GM19452 (cell line): Measurements from ENCODE around the gene DCAF10.
"Not testable (repeated sequence)": the region's sequence is repeated elsewhere in the genome, so short reads cannot be mapped to it uniquely, and the experiment has no call there.

ENCODE experiments used
- ATAC-seq: cut with Tn5 transposase; IDR thresholded peaks from one replicate; pipeline ENCODE4 v1.9.1; 2021; ENCODE audit not compliant: unreplicated experiment

Gene DCAF10

DNA sequence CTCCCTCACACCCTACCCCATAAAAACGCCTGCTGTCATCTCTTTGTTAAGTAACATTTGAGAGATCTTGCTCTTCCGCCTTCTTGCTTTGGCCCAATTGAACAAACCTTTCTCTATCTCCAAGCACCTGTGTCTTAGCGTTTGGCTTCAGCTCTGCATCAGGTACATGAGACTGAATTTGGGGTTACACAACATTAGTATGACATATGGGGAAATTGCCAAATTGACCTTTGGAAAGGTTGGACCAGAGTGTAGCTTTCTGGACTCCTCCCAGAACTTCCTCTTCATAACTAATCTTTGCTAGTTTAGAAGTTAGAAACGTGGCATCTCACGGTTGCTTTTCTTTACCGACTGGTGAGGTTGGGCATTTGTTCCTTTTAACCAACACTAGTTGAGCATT lies 12.3 kb upstream of the DCAF10 start:
- ATAC-seq: no peak

- no peak for ATAC-seq
These were observed 10.5 kb upstream of the DCAF10 start for GRCh38 chr9:37790096-37790495.

DNA sequence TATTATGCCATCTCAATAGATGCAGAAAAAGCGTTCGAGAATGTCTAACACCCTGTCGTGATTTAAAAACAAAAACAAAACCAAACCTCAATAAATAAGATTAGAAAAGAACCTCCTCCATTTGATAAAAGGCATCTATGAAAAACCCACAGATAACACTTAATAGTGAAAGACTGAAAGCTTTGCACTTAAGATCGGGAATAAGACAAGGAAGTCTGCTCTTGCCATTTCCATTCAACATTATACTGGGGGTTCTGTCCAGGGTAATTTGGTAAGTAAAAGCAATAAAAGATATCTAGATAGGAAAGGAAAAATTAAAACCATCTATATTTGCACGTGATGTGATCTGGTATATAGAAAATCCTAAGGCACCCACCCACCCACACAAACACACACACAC lies 8.5 kb upstream of the DCAF10 start:
- ATAC-seq: no peak

DNA sequence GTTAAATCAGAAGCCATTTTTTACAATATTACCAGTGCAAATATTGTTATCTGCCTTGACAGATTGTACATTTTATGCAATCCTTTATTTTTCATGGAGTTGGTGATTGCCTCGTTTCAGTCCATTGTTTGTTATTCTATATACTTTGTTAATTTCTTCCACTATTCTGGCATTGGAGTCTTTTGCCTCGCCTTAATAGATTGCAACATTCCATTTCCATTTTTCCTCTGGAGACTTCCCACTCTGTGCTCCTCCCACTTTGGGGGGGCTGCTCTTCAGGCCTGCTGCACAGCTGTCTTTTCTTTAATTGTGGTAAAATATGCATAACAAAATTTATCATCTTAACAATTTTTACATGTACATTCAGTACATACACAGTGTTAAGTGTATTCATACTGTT lies 4.4 kb upstream of the DCAF10 start:
- no peak for ATAC-seq

DNA sequence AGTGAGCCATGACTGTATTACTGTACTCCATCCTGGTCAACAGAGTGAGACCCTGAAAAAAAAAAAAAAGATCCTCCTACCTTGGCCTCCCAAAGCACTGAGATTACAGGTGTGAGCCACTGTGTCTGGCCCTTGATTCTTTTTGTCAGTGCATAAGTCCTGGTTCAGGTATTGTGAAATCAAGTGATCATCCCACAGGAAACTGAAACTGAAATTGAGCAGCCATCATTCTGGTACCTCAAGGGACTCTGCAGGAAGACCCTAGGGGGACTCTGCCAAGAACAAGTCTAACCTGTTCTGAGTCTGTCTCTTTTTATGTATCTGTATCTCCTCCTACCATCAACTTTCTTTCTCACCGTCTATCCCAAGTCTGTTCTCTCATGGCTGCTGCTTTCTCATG lies 1.9 kb upstream of the DCAF10 start:
- ATAC-seq: no peak

DNA sequence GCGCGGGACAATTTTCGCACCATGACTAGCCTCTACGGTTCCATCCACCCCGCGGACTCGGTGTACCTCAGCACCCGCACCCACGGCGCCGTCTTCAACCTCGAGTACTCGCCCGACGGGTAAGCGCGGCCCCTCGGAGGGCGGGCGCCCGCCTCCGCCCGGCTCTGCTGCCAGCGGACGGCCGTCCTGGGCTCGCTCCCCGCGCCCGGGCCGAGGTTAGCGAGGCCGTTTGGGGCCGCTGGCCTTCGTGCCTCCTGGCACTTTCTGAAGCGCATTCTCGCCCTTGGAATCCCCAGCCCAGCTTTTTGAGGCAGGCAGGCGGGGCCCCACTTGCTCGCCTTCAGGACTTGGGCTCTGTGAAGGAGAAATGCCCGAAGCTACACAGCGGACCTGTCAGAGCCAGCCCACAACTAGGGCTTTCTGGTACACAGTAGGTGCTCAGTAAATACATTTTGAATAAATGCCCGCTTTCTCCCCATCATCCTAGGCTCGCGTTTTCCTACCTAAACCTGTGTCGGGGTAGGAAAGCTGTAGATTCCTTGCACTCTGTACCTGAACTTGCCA lies 772 bp downstream of the DCAF10 start:
- ATAC-seq: peak; percentile 40

GRCh38 chr9:37801959-37802711 lies 1.5 kb downstream of the DCAF10 start:
- ATAC-seq: no peak

DNA sequence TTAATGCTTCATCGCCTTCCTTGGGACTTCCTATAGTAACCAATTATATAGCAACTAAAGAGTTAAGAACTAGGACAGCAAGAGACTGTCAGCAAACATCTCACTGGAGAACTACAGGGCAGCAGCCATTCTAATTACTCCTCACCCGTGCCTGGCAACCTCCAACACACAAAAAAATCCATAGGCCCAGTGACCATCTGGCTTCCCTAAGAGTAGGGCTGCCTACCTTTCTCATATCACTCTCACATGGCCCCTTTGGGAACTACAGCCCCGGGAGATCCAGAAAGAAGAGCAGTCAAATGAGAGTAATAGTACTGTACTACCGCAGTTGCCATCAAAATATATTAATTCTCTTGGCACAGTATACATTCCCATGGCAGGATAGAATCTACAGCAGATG lies 5.7 kb downstream of the DCAF10 start:
- no peak for ATAC-seq

DNA sequence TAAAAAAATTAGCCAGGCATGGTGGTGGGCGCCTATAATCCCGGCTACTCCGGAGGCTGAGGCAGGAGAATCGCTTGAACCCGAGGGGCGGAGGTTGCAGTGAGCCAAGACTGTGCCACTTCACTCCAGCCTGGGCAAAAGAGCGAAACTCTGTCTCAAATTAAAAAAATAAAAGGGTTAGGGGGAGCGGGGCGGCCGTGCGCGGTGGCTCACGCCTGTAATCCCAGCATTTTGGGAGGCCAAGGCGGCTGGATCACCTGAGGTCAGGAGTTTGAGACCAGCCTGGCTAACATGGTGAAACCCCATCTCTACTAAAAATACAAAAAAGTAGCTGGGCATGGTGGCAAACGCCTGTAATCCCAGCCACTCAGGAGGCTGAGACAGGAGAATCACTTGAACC lies 9.1 kb downstream of the DCAF10 start:
- not testable (repeated sequence) for ATAC-seq

- ATAC-seq: no peak
These were observed 11.4 kb downstream of the DCAF10 start for GRCh38 chr9:37811906-37812476.

DNA sequence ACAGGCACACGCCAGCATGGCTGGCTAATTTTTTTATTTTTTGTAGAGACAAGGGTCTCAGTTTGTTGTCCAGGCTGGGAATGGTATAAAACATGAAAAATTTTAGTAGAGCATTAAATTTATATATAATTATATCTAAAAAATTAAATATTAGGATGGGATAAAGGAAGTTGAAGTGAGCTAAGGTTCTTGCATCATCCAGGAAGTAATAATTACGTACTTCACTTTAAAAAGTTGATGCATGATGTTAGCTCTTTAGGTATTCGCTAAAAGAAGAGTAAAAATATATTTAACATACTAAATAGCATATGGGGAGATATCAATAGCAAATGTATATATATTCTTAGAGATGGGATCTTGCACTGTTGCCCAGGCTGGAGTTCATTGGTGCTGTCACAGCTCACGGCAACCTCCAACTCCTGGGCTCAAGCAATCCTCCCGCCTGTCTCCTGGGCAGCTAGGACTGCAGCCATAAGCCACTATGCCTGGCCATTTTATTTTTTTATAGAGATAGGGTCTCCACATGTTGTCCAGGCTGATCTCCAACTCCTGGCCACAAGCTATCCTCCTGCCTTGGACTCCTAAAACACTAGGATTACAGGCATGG lies 12.3 kb downstream of the DCAF10 start:
- ATAC-seq: no peak

GRCh38 chr9:37818849-37819248 lies 18.3 kb downstream of the DCAF10 start:
- ATAC-seq: no peak

- ATAC-seq: no peak
These were observed 19.5 kb downstream of the DCAF10 start for GRCh38 chr9:37820142-37820541.

DNA sequence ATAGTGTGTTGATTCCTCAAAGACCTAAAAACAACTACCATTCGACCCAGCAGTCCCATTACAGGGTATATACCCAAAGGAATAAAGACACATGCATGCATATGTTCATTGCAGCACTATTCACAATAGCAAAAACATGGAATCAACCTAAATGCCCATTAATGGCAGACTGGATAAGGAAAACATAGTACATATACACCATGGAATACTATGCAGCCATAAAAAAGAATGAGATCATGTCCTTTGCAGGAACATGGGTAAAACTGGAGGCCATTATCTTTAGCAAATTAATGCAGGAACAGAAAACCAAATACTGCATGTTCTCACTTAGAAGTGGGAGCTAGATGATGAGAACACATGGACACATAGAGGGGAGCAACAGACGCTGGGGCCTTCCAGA lies 24.6 kb downstream of the DCAF10 start:
- not testable (repeated sequence) for ATAC-seq

DNA sequence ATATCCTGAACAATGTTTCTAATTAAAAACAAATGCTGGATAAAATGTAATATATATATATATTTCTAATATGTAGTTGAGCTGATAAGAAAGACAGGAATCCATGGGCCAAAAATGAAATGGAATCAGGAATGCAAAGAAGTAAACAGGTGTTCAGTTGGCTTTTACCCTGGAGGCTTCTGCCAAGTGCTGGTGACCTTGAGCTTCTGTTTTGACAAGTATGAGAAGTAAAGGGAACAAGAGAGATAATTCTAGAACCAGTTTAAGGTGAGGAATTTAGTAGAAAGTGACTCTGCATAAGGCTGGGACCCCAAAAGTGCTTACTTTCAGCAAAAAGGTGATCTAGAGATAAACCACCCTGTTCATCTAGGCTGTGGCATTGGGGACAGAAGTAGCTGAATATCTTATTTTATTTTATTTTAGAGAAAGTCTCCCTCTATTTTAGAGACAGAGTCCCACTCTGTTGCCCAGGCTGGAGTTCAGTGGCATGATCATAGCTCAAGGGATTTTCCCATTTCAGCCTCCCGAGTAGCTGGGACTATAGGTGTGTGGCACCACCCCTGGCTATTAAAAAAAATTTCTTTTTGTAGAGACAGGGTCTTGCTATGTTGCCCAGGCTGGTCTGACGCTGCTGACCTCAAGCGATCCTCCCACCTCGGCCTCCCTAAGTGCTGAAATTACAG lies 27.0 kb downstream of the DCAF10 start:
- no peak for ATAC-seq

DNA sequence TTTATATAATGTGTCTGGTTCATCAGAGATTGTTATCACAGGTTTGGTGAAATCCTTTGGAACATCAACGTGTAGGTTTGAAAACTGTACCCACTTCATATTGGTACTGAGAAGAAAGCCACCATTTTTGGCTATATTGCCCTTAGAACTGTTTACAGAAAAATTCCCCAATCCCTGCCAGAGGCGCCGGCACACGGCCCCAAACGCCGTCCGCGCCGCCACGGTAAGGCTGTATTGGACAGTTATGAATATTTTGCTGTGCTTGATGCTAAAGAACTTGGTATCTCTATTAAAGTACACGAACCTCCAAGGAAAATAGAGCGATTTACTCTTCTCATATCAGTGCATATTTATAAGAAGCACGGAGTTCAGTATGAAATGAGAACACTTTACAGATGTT lies 35.2 kb downstream of the DCAF10 start:
- ATAC-seq: no peak

DNA sequence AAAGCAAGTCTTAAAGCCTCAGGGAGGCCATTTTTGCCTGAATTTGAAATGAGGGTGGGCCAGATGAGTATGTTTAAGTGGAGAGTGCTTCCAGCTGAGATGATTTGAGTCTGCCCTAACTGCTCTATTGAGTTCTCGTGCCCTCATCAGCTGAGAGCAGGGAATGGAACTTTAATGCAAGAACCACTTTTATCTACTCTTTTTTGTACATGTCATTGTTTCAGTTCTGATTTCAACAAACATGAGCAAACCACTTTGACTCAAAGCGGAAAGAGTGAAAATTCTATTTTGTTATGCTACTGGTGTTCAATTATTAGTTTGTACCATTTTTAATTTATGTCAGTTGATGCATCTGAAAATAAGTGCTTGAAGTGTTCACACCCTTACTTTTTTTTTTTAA lies 35.8 kb downstream of the DCAF10 start:
- peak; percentile 86 for ATAC-seq

- ATAC-seq: no peak
These were observed 39.2 kb downstream of the DCAF10 start for GRCh38 chr9:37839496-37840461.

DNA sequence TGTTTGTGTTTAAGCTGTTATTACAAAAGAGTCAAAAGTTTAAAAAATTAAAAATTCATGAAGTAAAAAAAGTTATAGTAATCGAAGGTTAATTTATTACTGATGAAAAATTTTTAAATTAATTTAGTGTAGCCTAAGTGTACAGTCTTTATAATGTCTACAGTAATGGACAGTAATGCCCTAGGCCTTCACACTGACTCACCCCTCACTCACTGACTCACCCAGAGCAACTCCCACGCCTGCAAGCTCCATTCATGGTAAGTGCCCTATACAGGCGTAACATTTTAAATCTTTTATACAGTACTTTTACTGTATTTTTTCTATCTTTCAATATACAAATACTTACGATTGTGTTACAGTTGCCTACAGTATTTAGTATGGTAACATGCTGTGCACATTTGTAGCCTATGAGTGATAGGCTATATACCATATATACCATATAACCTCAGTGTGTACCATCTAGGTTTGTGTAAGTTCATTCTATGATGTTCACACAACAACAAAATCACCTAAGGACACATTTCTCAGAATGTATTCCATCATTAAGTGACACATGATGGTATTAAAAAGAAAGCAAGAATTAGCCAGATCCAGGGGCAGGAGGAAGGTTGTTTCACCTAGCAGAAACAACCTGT lies 40.1 kb downstream of the DCAF10 start:
- no peak for ATAC-seq

DNA sequence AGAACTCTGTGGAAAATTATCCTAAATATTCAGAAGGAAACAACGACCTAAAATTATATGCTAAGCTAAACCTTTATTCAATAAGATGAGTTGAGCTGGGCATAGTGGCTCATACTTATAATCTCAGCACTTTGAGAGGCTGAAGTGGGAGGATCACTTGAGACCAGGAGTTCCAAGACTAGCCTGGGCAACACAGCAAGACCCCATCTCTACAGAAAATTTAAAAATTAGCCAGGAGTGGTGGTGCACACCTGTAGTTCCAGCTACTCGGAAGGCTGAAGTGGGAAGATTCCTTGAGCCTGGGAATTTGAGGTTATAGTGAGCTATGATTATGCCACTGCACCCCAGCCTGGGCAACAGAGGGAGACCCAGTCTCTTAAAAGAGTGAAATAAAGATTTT lies 51.6 kb downstream of the DCAF10 start:
- ATAC-seq: no peak
